MCF 10A (cell line): Measurements from ENCODE around the gene CACNA1D. TPM values are rescaled to one million over a fixed set of nuclear protein-coding genes. Genes with fewer than 3 reads are reported as not detected.

Source experiments
- BruUV-seq: library from RNA; stranded (reverse); fragments of 400-500 nt; replicated peaks from 2 replicates; lab custom pipeline; 2021; lab: Mats Ljungman, UMichigan
- CTCF ChIA-PET: fragments of 300-600 bp; sonication (Branson Sonifier 250); formaldehyde crosslinking; extraction: SDS; loops from one replicate; lab custom pipeline; 2021; ENCODE audit warnings: antibody characterized with exemption, inconsistent platforms; lab: Yijun Ruan, JAX
- POLR2A ChIA-PET: fragments of 300-600, 350-650 bp; sonication (Branson Sonifier 250); formaldehyde crosslinking; extraction: SDS; loops from one replicate; lab custom pipeline; 2020; ENCODE audit warnings: antibody characterized with exemption, inconsistent platforms; lab: Yijun Ruan, JAX
- DNase-seq: peaks from one replicate; pipeline ENCODE4 v3.0.0-alpha.2; 2018; ENCODE audit not compliant: unreplicated experiment
- H3K27ac Mint-ChIP-seq: one replicate; pipeline ENCODE4 v1.8.0; 2022; ENCODE audit warnings: mild to moderate bottlenecking, low read depth, mixed read lengths; ENCODE audit not compliant: unreplicated experiment
- H3K27me3 Mint-ChIP-seq: one replicate; pipeline ENCODE4 v1.8.0; 2022; ENCODE audit warnings: mixed read lengths; ENCODE audit not compliant: insufficient read depth, unreplicated experiment
- H3K36me3 Mint-ChIP-seq: one replicate; pipeline ENCODE4 v1.8.0; 2022; ENCODE audit warnings: mild to moderate bottlenecking, moderate library complexity, mixed read lengths; ENCODE audit not compliant: insufficient read depth, unreplicated experiment
- H3K4me1 Mint-ChIP-seq: one replicate; pipeline ENCODE4 v1.8.0; 2022; ENCODE audit warnings: mixed read lengths; ENCODE audit not compliant: insufficient read depth, unreplicated experiment
- H3K4me3 Mint-ChIP-seq: one replicate; pipeline ENCODE4 v1.8.0; 2022; ENCODE audit warnings: mild to moderate bottlenecking, moderate library complexity, mixed read lengths; ENCODE audit not compliant: unreplicated experiment
- H3K9me3 Mint-ChIP-seq: one replicate; pipeline ENCODE4 v1.8.0; 2022; ENCODE audit warnings: mixed read lengths; ENCODE audit not compliant: unreplicated experiment
- CTCF ChIP-seq: fragments of 200-600 bp; IDR thresholded peaks from one replicate; pipeline ENCODE4 v1.8.0; 2022; ENCODE audit warnings: antibody characterized with exemption, mild to moderate bottlenecking; ENCODE audit not compliant: unreplicated experiment
- intact Hi-C: fragments of 100-400 bp; cut with micrococcal nuclease; formaldehyde crosslinking; loops from 2 replicates; pipeline ENCODE4 v1.14.1; 2022
- total RNA-seq: library from RNA; stranded (reverse); gene quantifications from 2 replicates; pipeline ENCODE4 v1.2.3, GENCODE V29; 2022

CACNA1D gene
- total RNA-seq, 1 experiment from 2014 or later, result 0.26 TPM

GRCh38 chr3:53649816-53650215 lies 155.4 kb downstream of the CACNA1D start:
- CTCF ChIA-PET, result interaction anchor here (0.7 to 0.8 kb wide), 2 partner anchors 17 to 818 kb away, joined by 3 read pairs; no protein-coding TSS in a partner anchor
- Mint-ChIP-seq H3K4me1 (no peaks in the 10 kb centered on the region), H3K9me3 (peaks cover 10% of the 10 kb centered on the region), H3K27me3 (peaks cover 38% of the 10 kb centered on the region), H3K27ac (no peak overlapping the region), H3K36me3 (no peaks in the 10 kb centered on the region), H3K4me3 (no peak overlapping the region)
- no peak for TF ChIP-seq CTCF
- intact Hi-C loops, result no loop called here
- POLR2A ChIA-PET, result no interaction called here
- no peak for DNase-seq
- no TSS peak for BruUV-seq

GRCh38 chr3:53650424-53650823 lies 156.0 kb downstream of the CACNA1D start:
- Mint-ChIP-seq H3K27ac (no peak overlapping the region), H3K4me1 (no peaks in the 10 kb centered on the region), H3K27me3 (peaks cover 32% of the 10 kb centered on the region), H3K9me3 (peaks cover 10% of the 10 kb centered on the region), H3K36me3 (no peaks in the 10 kb centered on the region), H3K4me3 (no peak overlapping the region)
- no peak for DNase-seq
- intact Hi-C loops, result no loop called here
- TF ChIP-seq CTCF, result no peak
- no TSS peak for BruUV-seq
- ChIA-PET POLR2A (no interaction called here), CTCF (no interaction called here)

GRCh38 chr3:53650928-53651661 lies 156.7 kb downstream of the CACNA1D start:
- TF ChIP-seq CTCF, result no peak
- POLR2A ChIA-PET, result no interaction called here
- Mint-ChIP-seq H3K9me3 (peaks cover 10% of the 10 kb centered on the region), H3K27ac (no peak overlapping the region), H3K27me3 (peaks cover 25% of the 10 kb centered on the region), H3K36me3 (no peaks in the 10 kb centered on the region), H3K4me3 (no peak overlapping the region), H3K4me1 (no peaks in the 10 kb centered on the region)
- CTCF ChIA-PET, result interaction anchor here (1.1 kb wide), 1 partner anchor 59 kb away, joined by 3 read pairs; no protein-coding TSS in a partner anchor
- intact Hi-C loops, result no loop called here
- no peak for DNase-seq
- BruUV-seq, result no TSS peak

- no peaks in the 10 kb centered on the region for H3K36me3 Mint-ChIP-seq
- CTCF ChIA-PET, result interaction anchor here (1.1 kb wide), 1 partner anchor 58 kb away, joined by 3 read pairs; no protein-coding TSS in a partner anchor
- POLR2A ChIA-PET, result no interaction called here
- no peak overlapping the region for H3K27ac Mint-ChIP-seq
- no peak overlapping the region for H3K4me3 Mint-ChIP-seq
- DNase-seq, result no peak
- peaks cover 17% of the 10 kb centered on the region for H3K27me3 Mint-ChIP-seq
- BruUV-seq, result no TSS peak
- H3K4me1 Mint-ChIP-seq, result no peaks in the 10 kb centered on the region
- TF ChIP-seq CTCF, result no peak
- intact Hi-C loops, result no loop called here
- H3K9me3 Mint-ChIP-seq, result peaks cover 10% of the 10 kb centered on the region
These were observed 157.5 kb downstream of the CACNA1D start for GRCh38 chr3:53651927-53652326.
